ENCODE data around the gene ZNF350. TPM values are rescaled to one million over a fixed set of nuclear protein-coding genes. Genes with fewer than 3 reads are reported as not detected.
"Not testable (repeated sequence)": the region's sequence is repeated elsewhere in the genome, so short reads cannot be mapped to it uniquely, and the experiment has no call there.

Gene ZNF350
- total RNA-seq, 1 experiment from 2014 or later, result 2.3 TPM

DNA sequence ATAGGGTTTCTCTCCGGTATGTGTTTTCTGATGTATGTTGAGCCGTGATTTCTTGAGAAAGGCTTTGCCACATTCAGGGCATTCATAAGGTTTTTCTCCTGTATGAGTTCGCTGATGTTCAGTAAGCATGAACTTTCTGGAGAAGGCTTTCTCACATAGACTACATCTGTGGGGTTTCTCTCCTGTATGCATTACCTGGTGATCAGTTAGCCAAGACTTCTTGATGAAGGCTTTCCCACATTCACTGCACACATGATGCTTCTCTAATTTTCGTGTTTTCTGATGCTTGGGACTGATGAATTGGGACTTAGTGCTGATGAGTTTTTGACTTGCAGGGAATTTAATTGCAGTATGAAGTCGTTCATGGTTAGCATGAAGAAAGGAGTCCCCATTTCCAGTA, 21.1 kb downstream of the ZNF350 start:
- no TSS peak for BruUV-seq (replicated peaks)
- Histone ChIP-seq H2AFZ (ENCODE audit: low read depth, low read length, poor library complexity, severe bottlenecking) (no peak overlapping the region), H3K36me3 (ENCODE audit: control insufficient read depth in 1 of 2, insufficient read depth in 2 of 2, low read length in 2 of 2) (peaks cover 0 to 2% of the 10 kb centered on the region in 2 experiments; a peak in 1 of 4 replicates), H3K4me3 (replicated peaks in 1 of 2; ENCODE audit: low read depth in 1 of 2, low read length in 2 of 2) (no peak overlapping the region), H3K27me3 (ENCODE audit: insufficient read depth, low read length) (no peaks in the 10 kb centered on the region), H3K9me2 (ENCODE audit: insufficient read depth) (no peaks in the 10 kb centered on the region), H3K79me2 (ENCODE audit: insufficient read depth, low read length) (no peaks in the 10 kb centered on the region), H4K20me1 (ENCODE audit: insufficient read depth) (no peaks in the 10 kb centered on the region), H3K4me1 (ENCODE audit: control insufficient read depth in 1 of 2, insufficient read depth in 2 of 2, low read length in 2 of 2) (no peaks in the 10 kb centered on the region), H3K9me3 (ENCODE audit: control insufficient read depth in 1 of 2, insufficient read depth in 1 of 2, low read depth in 1 of 2, low read length in 2 of 2) (peaks cover 4 to 19% of the 10 kb centered on the region in 2 experiments; a peak in 2 of 4 replicates), H3K4me2 (ENCODE audit: low read length) (no peak overlapping the region), H3K27ac (ENCODE audit: low read depth, low read length) (no peak overlapping the region), H3K9ac (ENCODE audit: low read length) (no peak overlapping the region)
- no peak for DNase-seq (ENCODE audit: low read depth, low spot score)
- ATAC-seq, result no peak
- ChIA-PET CTCF (no interaction called here), POLR2A (no interaction called here), RAD21 (ENCODE audit: low non-redundant PET in 1 of 2, low total read pairs in 2 of 2, uncharacterized antibody in 2 of 2, unreplicated experiment in 2 of 2) (no interaction called here)
- intact Hi-C loops (cut with micrococcal nuclease), result no loop called here
- TF ChIP-seq SIN3A (IDR thresholded peaks at IDR 0.05; ENCODE audit: low read depth), result no peak
- no peak for TF ChIP-seq SP1 (IDR thresholded peaks at IDR 0.05; ENCODE audit: low read depth)
- no peak for TF ChIP-seq ELF1 (IDR thresholded peaks at IDR 0.05; ENCODE audit: borderline replicate concordance, low read depth)
- no peak for TF ChIP-seq CBX3 (IDR thresholded peaks at IDR 0.05; ENCODE audit: low read depth)
- TF ChIP-seq JUND (IDR thresholded peaks at IDR 0.05), result no peak
- no peak for TF ChIP-seq TCF7L2 (IDR thresholded peaks at IDR 0.05; ENCODE audit: borderline replicate concordance, extremely low read depth, insufficient read depth, insufficient read length)
- no peak for TF ChIP-seq EGR1 (IDR thresholded peaks at IDR 0.05; ENCODE audit: low read depth)
- TF ChIP-seq POLR2AphosphoS5 (IDR thresholded peaks at IDR 0.05; ENCODE audit: low read depth, low read length), result no peak
- TF ChIP-seq POLR2A (IDR thresholded peaks at IDR 0.05; ENCODE audit: borderline replicate concordance, extremely low read depth, insufficient read depth, insufficient read length), result no peak
- TF ChIP-seq RAD21 (IDR thresholded peaks at IDR 0.05; ENCODE audit: low read depth), result no peak

GRCh38 chr19:51960621-51961233, 25.9 kb downstream of the ZNF350 start:
- H3K79me2 ChIP-seq (ENCODE audit: insufficient read depth, low read length); H3K27ac ChIP-seq (ENCODE audit: low read depth, low read length); H2AFZ ChIP-seq (ENCODE audit: low read depth, low read length, poor library complexity, severe bottlenecking); ATAC-seq; H3K4me2 ChIP-seq (ENCODE audit: low read length); H3K27me3 ChIP-seq (ENCODE audit: insufficient read depth, low read length); intact Hi-C loops (cut with micrococcal nuclease); H3K9me2 ChIP-seq (ENCODE audit: insufficient read depth); H3K4me1 ChIP-seq (ENCODE audit: control insufficient read depth in 1 of 2, insufficient read depth in 2 of 2, low read length in 2 of 2); H4K20me1 ChIP-seq (ENCODE audit: insufficient read depth); CTCF ChIA-PET; DNase-seq (ENCODE audit: low read depth, low spot score); BruUV-seq (replicated peaks); POLR2A ChIA-PET; H3K36me3 ChIP-seq (ENCODE audit: control insufficient read depth in 1 of 2, insufficient read depth in 2 of 2, low read length in 2 of 2); H3K4me3 ChIP-seq (replicated peaks in 1 of 2; ENCODE audit: low read depth in 1 of 2, low read length in 2 of 2); RAD21 ChIA-PET (ENCODE audit: low non-redundant PET in 1 of 2, low total read pairs in 2 of 2, uncharacterized antibody in 2 of 2, unreplicated experiment in 2 of 2); H3K9ac ChIP-seq (ENCODE audit: low read length): not testable (repeated sequence)
- H3K9me3 ChIP-seq (ENCODE audit: control insufficient read depth in 1 of 2, insufficient read depth in 1 of 2, low read depth in 1 of 2, low read length in 2 of 2), result peaks cover 4 to 17% of the 10 kb centered on the region in 2 experiments; a peak in 2 of 4 replicates

All from HCT116 (cell line).